ENCODE measurements around the gene PPP1R1C. TPM values are rescaled to one million over a fixed set of nuclear protein-coding genes. Genes with fewer than 3 reads are reported as not detected.

PPP1R1C gene
- total and polyA plus RNA-seq, 2 of the 13 experiments (the other 11 are each of a cell fraction or from before 2014, with no cell fraction given), result 1.5 to 3.5 TPM

DNA sequence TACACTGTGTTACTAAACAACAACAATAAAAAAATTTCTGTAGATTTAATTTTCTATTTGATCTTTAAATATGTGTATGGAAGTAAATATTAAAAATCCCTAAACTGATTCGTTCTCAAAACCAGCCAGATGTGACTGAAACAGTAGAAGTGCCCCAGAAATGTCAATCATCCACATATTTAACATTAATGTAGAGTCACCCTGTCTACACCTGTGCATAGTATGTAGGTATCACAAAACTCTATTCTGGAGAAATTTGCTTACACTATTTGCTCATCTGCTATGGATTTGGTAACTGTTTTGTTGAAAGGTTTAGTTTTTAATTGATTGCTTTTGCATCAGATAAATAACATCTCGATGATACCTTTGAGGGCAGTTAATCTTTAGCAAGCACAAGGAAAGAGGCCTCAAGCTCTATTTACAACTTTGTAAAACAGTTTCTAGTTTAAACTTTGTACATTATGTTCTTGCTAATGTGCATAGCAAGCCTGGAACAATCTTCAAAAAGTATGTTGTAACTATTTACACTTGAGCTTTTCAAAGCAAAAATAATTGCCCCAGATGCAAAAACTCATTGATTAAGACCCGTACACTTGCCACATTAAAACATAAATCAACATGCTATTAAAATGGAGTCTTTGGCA is 76.8 kb downstream of the PPP1R1C start (continued):
- TF ChIP-seq, protein P1, sequence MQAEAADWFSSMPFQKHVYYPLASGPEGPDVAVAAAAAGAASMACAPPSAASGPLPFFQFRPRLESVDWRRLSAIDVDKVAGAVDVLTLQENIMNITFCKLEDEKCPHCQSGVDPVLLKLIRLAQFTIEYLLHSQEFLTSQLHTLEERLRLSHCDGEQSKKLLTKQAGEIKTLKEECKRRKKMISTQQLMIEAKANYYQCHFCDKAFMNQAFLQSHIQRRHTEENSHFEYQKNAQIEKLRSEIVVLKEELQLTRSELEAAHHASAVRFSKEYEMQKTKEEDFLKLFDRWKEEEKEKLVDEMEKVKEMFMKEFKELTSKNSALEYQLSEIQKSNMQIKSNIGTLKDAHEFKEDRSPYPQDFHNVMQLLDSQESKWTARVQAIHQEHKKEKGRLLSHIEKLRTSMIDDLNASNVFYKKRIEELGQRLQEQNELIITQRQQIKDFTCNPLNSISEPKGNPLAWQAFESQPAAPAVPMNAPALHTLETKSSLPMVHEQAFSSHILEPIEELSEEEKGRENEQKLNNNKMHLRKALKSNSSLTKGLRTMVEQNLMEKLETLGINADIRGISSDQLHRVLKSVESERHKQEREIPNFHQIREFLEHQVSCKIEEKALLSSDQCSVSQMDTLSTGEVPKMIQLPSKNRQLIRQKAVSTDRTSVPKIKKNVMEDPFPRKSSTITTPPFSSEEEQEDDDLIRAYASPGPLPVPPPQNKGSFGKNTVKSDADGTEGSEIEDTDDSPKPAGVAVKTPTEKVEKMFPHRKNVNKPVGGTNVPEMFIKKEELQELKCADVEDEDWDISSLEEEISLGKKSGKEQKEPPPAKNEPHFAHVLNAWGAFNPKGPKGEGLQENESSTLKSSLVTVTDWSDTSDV (CRISPR knock-in tag; IDR thresholded peaks at IDR 0.05), result no peak
- TF ChIP-seq TRIM24 (CRISPR knock-in tag; IDR thresholded peaks at IDR 0.05) (no peak), HNF1A (IDR thresholded peaks at IDR 0.05; ENCODE audit: low read depth) (peak; percentile 75), HNF1A (CRISPR knock-in tag; IDR thresholded peaks at IDR 0.05; ENCODE audit: borderline replicate concordance) (no peak), HMGXB4 (CRISPR knock-in tag; IDR thresholded peaks at IDR 0.05; ENCODE audit: borderline replicate concordance in 1 of 2, low read depth in 1 of 2) (no peak), HCFC1 (IDR thresholded peaks at IDR 0.05; ENCODE audit: low read depth, low read length) (no peak), ZBTB7A (CRISPR knock-in tag; IDR thresholded peaks at IDR 0.05) (no peak), TBP (CRISPR knock-in tag; IDR thresholded peaks at IDR 0.05) (no peak), HNF4A (CRISPR knock-in tag; IDR thresholded peaks at IDR 0.05) (peak; percentile 69), GATAD2A (CRISPR knock-in tag; IDR thresholded peaks at IDR 0.05) (peak; percentile 64), ZNF512B (CRISPR knock-in tag; IDR thresholded peaks at IDR 0.05; ENCODE audit: borderline replicate concordance) (no peak), ZNF44 (CRISPR knock-in tag; IDR thresholded peaks at IDR 0.05) (no peak)
- TF ChIP-seq, protein P2, sequence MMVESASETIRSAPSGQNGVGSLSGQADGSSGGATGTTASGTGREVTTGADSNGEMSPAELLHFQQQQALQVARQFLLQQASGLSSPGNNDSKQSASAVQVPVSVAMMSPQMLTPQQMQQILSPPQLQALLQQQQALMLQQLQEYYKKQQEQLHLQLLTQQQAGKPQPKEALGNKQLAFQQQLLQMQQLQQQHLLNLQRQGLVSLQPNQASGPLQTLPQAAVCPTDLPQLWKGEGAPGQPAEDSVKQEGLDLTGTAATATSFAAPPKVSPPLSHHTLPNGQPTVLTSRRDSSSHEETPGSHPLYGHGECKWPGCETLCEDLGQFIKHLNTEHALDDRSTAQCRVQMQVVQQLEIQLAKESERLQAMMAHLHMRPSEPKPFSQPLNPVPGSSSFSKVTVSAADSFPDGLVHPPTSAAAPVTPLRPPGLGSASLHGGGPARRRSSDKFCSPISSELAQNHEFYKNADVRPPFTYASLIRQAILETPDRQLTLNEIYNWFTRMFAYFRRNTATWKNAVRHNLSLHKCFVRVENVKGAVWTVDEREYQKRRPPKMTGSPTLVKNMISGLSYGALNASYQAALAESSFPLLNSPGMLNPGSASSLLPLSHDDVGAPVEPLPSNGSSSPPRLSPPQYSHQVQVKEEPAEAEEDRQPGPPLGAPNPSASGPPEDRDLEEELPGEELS (CRISPR knock-in tag; IDR thresholded peaks at IDR 0.05), result peak; percentile 72
- TF ChIP-seq, protein P3, sequence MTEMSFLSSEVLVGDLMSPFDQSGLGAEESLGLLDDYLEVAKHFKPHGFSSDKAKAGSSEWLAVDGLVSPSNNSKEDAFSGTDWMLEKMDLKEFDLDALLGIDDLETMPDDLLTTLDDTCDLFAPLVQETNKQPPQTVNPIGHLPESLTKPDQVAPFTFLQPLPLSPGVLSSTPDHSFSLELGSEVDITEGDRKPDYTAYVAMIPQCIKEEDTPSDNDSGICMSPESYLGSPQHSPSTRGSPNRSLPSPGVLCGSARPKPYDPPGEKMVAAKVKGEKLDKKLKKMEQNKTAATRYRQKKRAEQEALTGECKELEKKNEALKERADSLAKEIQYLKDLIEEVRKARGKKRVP (CRISPR knock-in tag; IDR thresholded peaks at IDR 0.05), result 0 out of 4 replicates have a peak, but pooled peaks of 1 of the 2 experiments have one; percentile 32
